ENCODE data around the gene GCAT. TPM values are rescaled to one million over a fixed set of nuclear protein-coding genes. Genes with fewer than 3 reads are reported as not detected.
A peak's percentile ranks its signal among the peaks of the same experiment; 100 is the strongest.

Gene GCAT
- total and polyA plus RNA-seq, 2 of the 13 experiments (the other 11 are each of a cell fraction or from before 2014, with no cell fraction given), result 28.0 to 50.3 TPM

- TF ChIP-seq SMC3 (IDR thresholded peaks at IDR 0.05; ENCODE audit: low read length) (no peak), BHLHE40 (IDR thresholded peaks at IDR 0.05; ENCODE audit: low read length) (peak; percentile 9; the same call in 1 of the 2 replicates), ZNF331 (CRISPR knock-in tag; IDR thresholded peaks at IDR 0.05) (no peak), ZNF562 (CRISPR knock-in tag; IDR thresholded peaks at IDR 0.05; ENCODE audit: borderline replicate concordance) (no peak), ZBTB2 (CRISPR knock-in tag; IDR thresholded peaks at IDR 0.05; ENCODE audit: low read depth) (no peak), ZNF598 (CRISPR knock-in tag; IDR thresholded peaks at IDR 0.05; ENCODE audit: borderline replicate concordance) (no peak), MTF1 (CRISPR knock-in tag; IDR thresholded peaks at IDR 0.05) (peak; percentile 97), GABPB1 (CRISPR knock-in tag; IDR thresholded peaks at IDR 0.05) (peak; percentile 83), MZF1 (CRISPR knock-in tag; IDR thresholded peaks at IDR 0.05; ENCODE audit: borderline replicate concordance) (no peak), ZBTB44 (CRISPR knock-in tag; IDR thresholded peaks at IDR 0.05) (no peak), TFAP4 (IDR thresholded peaks at IDR 0.05; ENCODE audit: borderline replicate concordance, low read depth) (peak; percentile 45; the same call in 1 of the 2 replicates), ZNF547 (CRISPR knock-in tag; IDR thresholded peaks at IDR 0.05) (no peak), AGO2 (optimal IDR thresholded peaks at IDR 0.05; ENCODE audit: low read depth, low read length) (peak; percentile 100), ZFP91 (CRISPR knock-in tag; IDR thresholded peaks at IDR 0.05; ENCODE audit: borderline replicate concordance) (peak; percentile 87), KAT8 (CRISPR knock-in tag; IDR thresholded peaks at IDR 0.05) (peak; percentile 59), ZSCAN30 (CRISPR knock-in tag; IDR thresholded peaks at IDR 0.05) (no peak), MEIS1 (CRISPR knock-in tag; IDR thresholded peaks at IDR 0.05; ENCODE audit: borderline replicate concordance) (no peak), POLR2AphosphoS2 (IDR thresholded peaks at IDR 0.05; ENCODE audit: low read depth, low read length) (peak; percentile 92; the same call in 1 of the 2 replicates), MXI1 (IDR thresholded peaks at IDR 0.05; ENCODE audit: borderline replicate concordance, low read depth, low read length) (peak; percentile 84; the same call in 1 of the 3 replicates), ZBTB7A (CRISPR knock-in tag; IDR thresholded peaks at IDR 0.05) (0 out of 2 replicates have a peak, but pooled peaks have one; percentile 28), ZNF83 (CRISPR knock-in tag; IDR thresholded peaks at IDR 0.05; ENCODE audit: borderline replicate concordance) (no peak)
- TF ChIP-seq, protein P1, sequence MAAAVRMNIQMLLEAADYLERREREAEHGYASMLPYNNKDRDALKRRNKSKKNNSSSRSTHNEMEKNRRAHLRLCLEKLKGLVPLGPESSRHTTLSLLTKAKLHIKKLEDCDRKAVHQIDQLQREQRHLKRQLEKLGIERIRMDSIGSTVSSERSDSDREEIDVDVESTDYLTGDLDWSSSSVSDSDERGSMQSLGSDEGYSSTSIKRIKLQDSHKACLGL (CRISPR knock-in tag; IDR thresholded peaks at IDR 0.05), result peak; percentile 45; the same call in 1 of the 2 replicates
- TF ChIP-seq, protein P2, sequence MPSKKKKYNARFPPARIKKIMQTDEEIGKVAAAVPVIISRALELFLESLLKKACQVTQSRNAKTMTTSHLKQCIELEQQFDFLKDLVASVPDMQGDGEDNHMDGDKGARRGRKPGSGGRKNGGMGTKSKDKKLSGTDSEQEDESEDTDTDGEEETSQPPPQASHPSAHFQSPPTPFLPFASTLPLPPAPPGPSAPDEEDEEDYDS (CRISPR knock-in tag; IDR thresholded peaks at IDR 0.05), result 0 out of 2 replicates have a peak, but pooled peaks have one; percentile 60
Observed at GRCh38 chr22:37807410-37808293, at the start of gene GCAT (continued).
